ENCODE measurements around the gene GIMAP4.
A peak's percentile ranks its signal among the peaks of the same experiment; 100 is the strongest.
"Not testable (repeated sequence)": the region's sequence is repeated elsewhere in the genome, so short reads cannot be mapped to it uniquely, and the experiment has no call there.

Gene GIMAP4
- total RNA-seq = 101 reads per million, percentile 83 among the genes with 10 or more reads in this experiment

- no peak for DNase-seq
Measured at GRCh38 chr7:150567169-150567568, at the start of gene GIMAP4. GIMAP4 (plus strand) TSS chr7:150567390; CDS start chr7:150569902, 2,512 bp downstream.

- DNase-seq = no peak
Measured at GRCh38 chr7:150519310-150519709, 47.9 kb upstream of the GIMAP4 start.

GRCh38 chr7:150520145-150520544 lies 47.0 kb upstream of the GIMAP4 start:
- DNase-seq = no peak

GRCh38 chr7:150522931-150523330 lies 44.3 kb upstream of the GIMAP4 start:
- not testable (repeated sequence) for DNase-seq

- DNase-seq = no peak
Measured at GRCh38 chr7:150524018-150524417, 43.2 kb upstream of the GIMAP4 start.

GRCh38 chr7:150531704-150532103 lies 35.5 kb upstream of the GIMAP4 start:
- no peak for DNase-seq

- DNase-seq = no peak
Measured at GRCh38 chr7:150538259-150538658, 28.9 kb upstream of the GIMAP4 start.

- DNase-seq = no peak
Measured at GRCh38 chr7:150553163-150553562, 14.0 kb upstream of the GIMAP4 start.

GRCh38 chr7:150556521-150557138 lies 10.6 kb upstream of the GIMAP4 start:
- peak; percentile 6 for DNase-seq

GRCh38 chr7:150560486-150560885 lies 6.7 kb upstream of the GIMAP4 start:
- DNase-seq = no peak

GRCh38 chr7:150562919-150563318 lies 4.3 kb upstream of the GIMAP4 start:
- no peak for DNase-seq

GRCh38 chr7:150564006-150564405 lies 3.2 kb upstream of the GIMAP4 start:
- no peak for DNase-seq

GRCh38 chr7:150564566-150564965 lies 2.6 kb upstream of the GIMAP4 start:
- DNase-seq = no peak

GRCh38 chr7:150565239-150565638 lies 2.0 kb upstream of the GIMAP4 start:
- DNase-seq = no peak

- DNase-seq = no peak
Measured at GRCh38 chr7:150566123-150566522, 1.1 kb upstream of the GIMAP4 start.

GRCh38 chr7:150566572-150566971 lies 618 bp upstream of the GIMAP4 start:
- no peak for DNase-seq

- no peak for DNase-seq
Measured at GRCh38 chr7:150567871-150568301, 696 bp downstream of the GIMAP4 start.

GRCh38 chr7:150568714-150569113 lies 1.5 kb downstream of the GIMAP4 start:
- DNase-seq = no peak

GRCh38 chr7:150569245-150569955 lies 2.2 kb downstream of the GIMAP4 start:
- DNase-seq = no peak

GRCh38 chr7:150570556-150571465 lies 3.6 kb downstream of the GIMAP4 start:
- DNase-seq = no peak

GRCh38 chr7:150572496-150572895 lies 5.3 kb downstream of the GIMAP4 start:
- DNase-seq = no peak

- DNase-seq = not testable (repeated sequence)
Measured at GRCh38 chr7:150579979-150580637, 12.9 kb downstream of the GIMAP4 start.
